Neural cell (in vitro differentiated cells): ENCODE measurements around the gene SCGB2B2.
"Not testable (repeated sequence)": the region's sequence is repeated elsewhere in the genome, so short reads cannot be mapped to it uniquely, and the experiment has no call there.

Experiments used
- CTCF ChIP-seq: fragments of 450-650 bp; IDR thresholded peaks from 2 replicates; pipeline ENCODE4 v1.5.1; 2014; ENCODE audit warnings: antibody characterized with exemption, mild to moderate bottlenecking, moderate library complexity; ENCODE audit not compliant: poor library complexity, severe bottlenecking
- POLR2AphosphoS5 ChIP-seq: IDR thresholded peaks from 2 replicates; pipeline ENCODE4 v1.6.1; 2012

GRCh38 chr19:34685266-34685665, 8.3 kb upstream of the SCGB2B2 start:
- not testable (repeated sequence) for TF ChIP-seq POLR2AphosphoS5, CTCF
